Neural cell (in vitro differentiated cells): Measurements from ENCODE around the gene SFN. TPM values are rescaled to one million over a fixed set of nuclear protein-coding genes. Genes with fewer than 3 reads are reported as not detected.
"Not testable (repeated sequence)": the region's sequence is repeated elsewhere in the genome, so short reads cannot be mapped to it uniquely, and the experiment has no call there.

Experiments
- H2AFZ ChIP-seq: fragments of 200-600, 300-800 bp; sonication (generic), shearing (Covaris generic); 2 replicates; pipeline ENCODE4 v1.6.0; 2014; ENCODE audit warnings: low read depth, mild to moderate bottlenecking, antibody characterized with exemption, low read length, moderate library complexity
- H3F3A ChIP-seq: fragments of 200-600 bp; shearing (Covaris generic); 2 replicates; pipeline ENCODE4 v1.6.1; 2016; ENCODE audit warnings: mild to moderate bottlenecking, moderate library complexity, mixed read lengths, antibody characterized with exemption, low read length; ENCODE audit not compliant: insufficient read depth, poor library complexity, severe bottlenecking
- H3K27ac ChIP-seq: fragments of 200-600, 300-800 bp; sonication (generic), shearing (Covaris generic); 2 replicates; pipeline ENCODE4 v1.5.1; 2014; ENCODE audit warnings: mild to moderate bottlenecking, low read length, moderate library complexity
- H3K27me3 ChIP-seq: fragments of 300-800, 200-600 bp; sonication (generic), shearing (Covaris generic); 2 replicates; pipeline ENCODE4 v1.6.0; 2014; ENCODE audit warnings: mild to moderate bottlenecking, low read depth, low read length, moderate library complexity; ENCODE audit not compliant: insufficient read depth
- H3K36me3 ChIP-seq: fragments of 300-800, 200-600 bp; sonication (generic), shearing (Covaris generic); 2 replicates; pipeline ENCODE4 v1.5.1; 2014; ENCODE audit warnings: mild to moderate bottlenecking, antibody characterized with exemption, low read length, moderate library complexity; ENCODE audit not compliant: insufficient read depth
- H3K4me2 ChIP-seq: fragments of 300-800, 200-600 bp; sonication (generic), shearing (Covaris generic); 2 replicates; pipeline ENCODE4 v1.6.0; 2014; ENCODE audit warnings: mild to moderate bottlenecking, low read length
- H3K4me3 ChIP-seq: fragments of 300-800, 200-600 bp; sonication (generic), shearing (Covaris generic); 2 replicates; pipeline ENCODE4 v1.5.1; 2014; ENCODE audit warnings: mild to moderate bottlenecking, low read length, moderate library complexity
- H3K79me2 ChIP-seq: fragments of 200-600 bp; shearing (Covaris generic); replicated peaks from 2 replicates; pipeline ENCODE4 v1.6.0; 2014; ENCODE audit warnings: mild to moderate bottlenecking, low read length, moderate library complexity; ENCODE audit not compliant: insufficient read depth
- H3K9ac ChIP-seq: fragments of 300-800, 200-600 bp; sonication (generic), shearing (Covaris generic); 2 replicates; pipeline ENCODE4 v1.6.1; 2016; ENCODE audit warnings: mild to moderate bottlenecking, low read length, mixed read lengths
- H3K9me2 ChIP-seq: fragments of 200-600 bp; shearing (Covaris generic); 2 replicates; pipeline ENCODE4 v1.6.1; 2016; ENCODE audit warnings: mild to moderate bottlenecking, low read length, mixed read lengths; ENCODE audit not compliant: insufficient read depth
- H3K9me3 ChIP-seq: fragments of 200-600, 300-800 bp; sonication (generic), shearing (Covaris generic); 2 replicates; pipeline ENCODE4 v1.6.1; 2016; ENCODE audit warnings: mild to moderate bottlenecking, mixed run types, low read length, moderate library complexity, mixed read lengths
- H4K20me1 ChIP-seq: fragments of 200-600 bp; shearing (Covaris generic); 2 replicates; pipeline ENCODE4 v1.6.1; 2016; ENCODE audit warnings: mild to moderate bottlenecking, mixed run types; ENCODE audit not compliant: insufficient read depth
- EP300 ChIP-seq: fragments of 450-650 bp; conservative IDR thresholded peaks from 2 replicates; pipeline ENCODE4 v1.6.1; 2014; ENCODE audit warnings: antibody characterized with exemption, mild to moderate bottlenecking, moderate library complexity; ENCODE audit not compliant: poor library complexity, severe bottlenecking
- EZH2 ChIP-seq: fragments of 200-600, 300-800 bp; shearing (Covaris generic), sonication (generic); IDR thresholded peaks from 2 replicates; pipeline ENCODE4 v1.6.1; 2014; ENCODE audit warnings: antibody characterized with exemption, low read length, borderline replicate concordance, mild to moderate bottlenecking; ENCODE audit not compliant: insufficient read depth, poor library complexity, severe bottlenecking
- MXI1 ChIP-seq: fragments of 450-650 bp; conservative IDR thresholded peaks from 2 replicates; pipeline ENCODE4 v1.6.1; 2014; ENCODE audit warnings: antibody characterized with exemption, mild to moderate bottlenecking; ENCODE audit not compliant: poor library complexity, severe bottlenecking
- POLR2AphosphoS5 ChIP-seq: IDR thresholded peaks from 2 replicates; pipeline ENCODE4 v1.6.1; 2012
- RAD21 ChIP-seq: fragments of 450-650 bp; conservative IDR thresholded peaks from 2 replicates; pipeline ENCODE4 v1.6.1; 2014; ENCODE audit warnings: antibody characterized with exemption, mild to moderate bottlenecking, moderate library complexity
- REST ChIP-seq: IDR thresholded peaks from 2 replicates; pipeline ENCODE4 v1.6.1; 2012; ENCODE audit warnings: borderline replicate concordance
- SMC3 ChIP-seq: fragments of 450-650 bp; conservative IDR thresholded peaks from 2 replicates; pipeline ENCODE4 v1.6.1; 2014; ENCODE audit warnings: antibody characterized with exemption, mild to moderate bottlenecking, moderate library complexity; ENCODE audit not compliant: poor library complexity
- TAF1 ChIP-seq: IDR thresholded peaks from 2 replicates; pipeline ENCODE4 v1.6.1; 2012; ENCODE audit warnings: low read depth
- polyA plus RNA-seq: library from polyadenylated mRNA; depleted of rRNA; stranded (reverse); fragments of >200 nt; gene quantifications from 2 replicates; pipeline ENCODE4 v1.2.3, GENCODE V29; 2014
- TF ChIP-seq, protein P1 (sequence below): fragments of 450-650 bp; IDR thresholded peaks from 2 replicates; pipeline ENCODE4 v1.5.1; 2014; ENCODE audit warnings: antibody characterized with exemption, mild to moderate bottlenecking, moderate library complexity; ENCODE audit not compliant: poor library complexity, severe bottlenecking

SFN gene
- polyA plus RNA-seq, 1 donor from 2014 or later, result 0.25 TPM

DNA sequence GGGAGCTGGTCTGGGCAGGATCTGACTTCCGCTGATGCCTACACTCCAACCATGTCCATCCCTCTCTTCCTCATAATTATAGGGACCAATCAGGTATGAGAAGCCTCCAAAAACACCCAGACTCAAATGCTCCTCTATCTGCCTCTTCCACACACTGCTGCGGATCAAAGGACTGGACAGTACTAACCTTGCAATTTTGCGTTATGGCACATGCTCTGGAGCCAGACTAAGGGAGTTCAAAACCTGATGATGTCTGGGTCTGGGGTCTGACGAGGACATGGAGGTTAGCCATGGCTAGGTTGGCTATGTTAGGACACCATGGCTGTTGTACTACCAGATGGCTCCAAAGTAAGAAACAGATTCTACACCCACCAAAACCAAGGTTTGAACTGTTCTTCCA is 16.8 kb downstream of the SFN start:
- Histone ChIP-seq H3K4me2 (no peak overlapping the region), H3K27me3 (no peaks in the 10 kb centered on the region), H3K36me3 (no peaks in the 10 kb centered on the region), H3K4me3 (no peak overlapping the region), H4K20me1 (no peaks in the 10 kb centered on the region), H2AFZ (no peak overlapping the region), H3K27ac (no peak overlapping the region), H3K9me2 (no peaks in the 10 kb centered on the region), H3K79me2 (no peaks in the 10 kb centered on the region), H3K9ac (no peak overlapping the region), H3K9me3 (no peaks in the 10 kb centered on the region), H3F3A (no peaks in the 10 kb centered on the region)
- no peak for TF ChIP-seq POLR2AphosphoS5
- TF ChIP-seq EP300, result no peak
- no peak for TF ChIP-seq EZH2
- TF ChIP-seq TAF1, result no peak
- no peak for TF ChIP-seq MXI1
- TF ChIP-seq SMC3, result no peak
- TF ChIP-seq, protein P1, sequence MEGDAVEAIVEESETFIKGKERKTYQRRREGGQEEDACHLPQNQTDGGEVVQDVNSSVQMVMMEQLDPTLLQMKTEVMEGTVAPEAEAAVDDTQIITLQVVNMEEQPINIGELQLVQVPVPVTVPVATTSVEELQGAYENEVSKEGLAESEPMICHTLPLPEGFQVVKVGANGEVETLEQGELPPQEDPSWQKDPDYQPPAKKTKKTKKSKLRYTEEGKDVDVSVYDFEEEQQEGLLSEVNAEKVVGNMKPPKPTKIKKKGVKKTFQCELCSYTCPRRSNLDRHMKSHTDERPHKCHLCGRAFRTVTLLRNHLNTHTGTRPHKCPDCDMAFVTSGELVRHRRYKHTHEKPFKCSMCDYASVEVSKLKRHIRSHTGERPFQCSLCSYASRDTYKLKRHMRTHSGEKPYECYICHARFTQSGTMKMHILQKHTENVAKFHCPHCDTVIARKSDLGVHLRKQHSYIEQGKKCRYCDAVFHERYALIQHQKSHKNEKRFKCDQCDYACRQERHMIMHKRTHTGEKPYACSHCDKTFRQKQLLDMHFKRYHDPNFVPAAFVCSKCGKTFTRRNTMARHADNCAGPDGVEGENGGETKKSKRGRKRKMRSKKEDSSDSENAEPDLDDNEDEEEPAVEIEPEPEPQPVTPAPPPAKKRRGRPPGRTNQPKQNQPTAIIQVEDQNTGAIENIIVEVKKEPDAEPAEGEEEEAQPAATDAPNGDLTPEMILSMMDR, result no peak
- TF ChIP-seq REST, result no peak
- no peak for TF ChIP-seq RAD21

GRCh38 chr1:26881611-26882010 is 18.7 kb downstream of the SFN start:
- not testable (repeated sequence) for H3K36me3 ChIP-seq, H3K4me3 ChIP-seq, H3K9me2 ChIP-seq, H2AFZ ChIP-seq, H3K9ac ChIP-seq, H3K9me3 ChIP-seq, H3F3A ChIP-seq, H3K4me2 ChIP-seq, H4K20me1 ChIP-seq, H3K27ac ChIP-seq, H3K79me2 ChIP-seq, H3K27me3 ChIP-seq

GRCh38 chr1:26882696-26883463 is 19.9 kb downstream of the SFN start:
- TF ChIP-seq POLR2AphosphoS5, result no peak
- no peak for TF ChIP-seq TAF1
- no peak for TF ChIP-seq EZH2
- TF ChIP-seq REST, result no peak
- TF ChIP-seq SMC3, result no peak
- no peak for TF ChIP-seq MXI1
- TF ChIP-seq, protein P1, result no peak
- TF ChIP-seq RAD21, result no peak
- TF ChIP-seq EP300, result no peak
- no peaks in the 10 kb centered on the region for H3K9me2 ChIP-seq
- H2AFZ ChIP-seq, result no peak overlapping the region
- no peaks in the 10 kb centered on the region for H4K20me1 ChIP-seq
- H3F3A ChIP-seq, result no peaks in the 10 kb centered on the region
- H3K36me3 ChIP-seq, result no peaks in the 10 kb centered on the region
- no peaks in the 10 kb centered on the region for H3K9me3 ChIP-seq
- H3K4me2 ChIP-seq, result no peak overlapping the region
- no peaks in the 10 kb centered on the region for H3K79me2 ChIP-seq
- no peaks in the 10 kb centered on the region for H3K27me3 ChIP-seq
- no peak overlapping the region for H3K4me3 ChIP-seq
- H3K9ac ChIP-seq, result no peak overlapping the region
- no peak overlapping the region for H3K27ac ChIP-seq
